Mesenchymal stem cell (in vitro differentiated cells and primary cell): ENCODE results near the gene RASA4.
"Not testable (repeated sequence)": the region's sequence is repeated elsewhere in the genome, so short reads cannot be mapped to it uniquely, and the experiment has no call there.

Source experiments
- DNase-seq: peaks from one replicate; pipeline ENCODE4 v3.0.0-alpha.2; 2013
- H2AFZ ChIP-seq: one replicate; pipeline ENCODE4 v1.6.1; 2013; ENCODE audit warnings: low read depth, mild to moderate bottlenecking, control low read depth, inconsistent platforms, low read length, moderate library complexity
- H2AK5ac ChIP-seq: 2 replicates; pipeline ENCODE4 v1.6.1; 2013; ENCODE audit warnings: low read length, moderate library complexity, mild to moderate bottlenecking, inconsistent platforms; ENCODE audit not compliant: severe bottlenecking
- H2BK120ac ChIP-seq: one replicate; pipeline ENCODE4 v1.6.1; 2013; ENCODE audit warnings: low read depth, mild to moderate bottlenecking, inconsistent platforms, low read length, moderate library complexity
- H2BK12ac ChIP-seq, 2 experiments: one replicate each; pipeline ENCODE4 v1.6.1; 2013; ENCODE audit warnings: inconsistent platforms in 2 of 2, low read length in 2 of 2, mild to moderate bottlenecking in 2 of 2, moderate library complexity in 2 of 2, control low read depth in 1 of 2
- H2BK15ac ChIP-seq: one replicate; pipeline ENCODE4 v1.6.1; 2013; ENCODE audit warnings: mild to moderate bottlenecking, low read depth, inconsistent platforms; ENCODE audit not compliant: poor library complexity, severe bottlenecking
- H2BK5ac ChIP-seq: 2 replicates; pipeline ENCODE4 v1.6.1; 2013; ENCODE audit warnings: low read depth, mild to moderate bottlenecking, low read length, control low read depth, inconsistent platforms; ENCODE audit not compliant: poor library complexity, severe bottlenecking
- H3K14ac ChIP-seq, 2 experiments: one replicate each; pipeline ENCODE4 v1.6.1; 2013; ENCODE audit warnings: inconsistent platforms in 2 of 2, low read length in 2 of 2, control low read depth in 1 of 2, mild to moderate bottlenecking in 1 of 2, moderate library complexity in 1 of 2
- H3K18ac ChIP-seq, 2 experiments: one replicate each; pipeline ENCODE4 v1.6.1; 2013; ENCODE audit warnings: inconsistent platforms in 2 of 2, low read length in 2 of 2, control low read depth in 1 of 2, low read depth in 1 of 2, mild to moderate bottlenecking in 1 of 2
- H3K23ac ChIP-seq, 2 experiments: one replicate each; pipeline ENCODE4 v1.6.1; 2013; ENCODE audit warnings: inconsistent platforms in 2 of 2, low read length in 2 of 2, mild to moderate bottlenecking in 2 of 2, moderate library complexity in 2 of 2, control low read depth in 1 of 2
- H3K27ac ChIP-seq: 2 replicates; pipeline ENCODE4 v1.5.1; 2013; ENCODE audit warnings: mild to moderate bottlenecking, moderate library complexity, low read length, control low read depth, inconsistent platforms; ENCODE audit not compliant: poor library complexity, severe bottlenecking
- H3K27me3 ChIP-seq, 2 experiments: 2 replicates each; pipeline versions ENCODE4 v1.6.1 to v1.7.0; 2013; ENCODE audit warnings: low read length in 2 of 2, mild to moderate bottlenecking in 2 of 2, moderate library complexity in 2 of 2, control low read depth in 1 of 2, inconsistent platforms in 1 of 2; ENCODE audit not compliant: control insufficient read depth in 1 of 2, insufficient read depth in 1 of 2
- H3K36me3 ChIP-seq, 2 experiments: 2 replicates each; pipeline versions ENCODE4 v1.6.1 to v1.7.0; 2013; ENCODE audit warnings: low read length in 2 of 2, control low read depth in 1 of 2, inconsistent platforms in 1 of 2, low read depth in 1 of 2, mild to moderate bottlenecking in 1 of 2; ENCODE audit not compliant: insufficient read depth in 2 of 2, control insufficient read depth in 1 of 2
- H3K4ac ChIP-seq, 2 experiments: one replicate each; pipeline ENCODE4 v1.6.1; 2013; ENCODE audit warnings: inconsistent platforms in 2 of 2, low read length in 2 of 2, mild to moderate bottlenecking in 2 of 2, moderate library complexity in 2 of 2, control low read depth in 1 of 2, low read depth in 1 of 2
- H3K4me1 ChIP-seq: 2 replicates; pipeline ENCODE4 v1.6.1; 2013; ENCODE audit warnings: low read depth, low read length, control low read depth; ENCODE audit not compliant: control insufficient read depth, insufficient read depth
- H3K4me2 ChIP-seq: 2 replicates; pipeline ENCODE4 v1.6.1; 2013; ENCODE audit warnings: low read length, mild to moderate bottlenecking, inconsistent platforms; ENCODE audit not compliant: poor library complexity, severe bottlenecking
- H3K4me3 ChIP-seq, 2 experiments: 2 replicates each; pipeline versions ENCODE4 v1.5.1 to v1.7.0; 2013; ENCODE audit warnings: low read length in 2 of 2, mild to moderate bottlenecking in 2 of 2, control low read depth in 1 of 2, low read depth in 1 of 2; ENCODE audit not compliant: insufficient read depth in 1 of 2
- H3K79me1 ChIP-seq: replicated peaks from 2 replicates; pipeline ENCODE4 v1.6.1; 2013; ENCODE audit warnings: mild to moderate bottlenecking, control low read depth, low read length, inconsistent platforms; ENCODE audit not compliant: poor library complexity, severe bottlenecking
- H3K9ac ChIP-seq: 2 replicates; pipeline ENCODE4 v1.7.0; 2013; ENCODE audit warnings: mild to moderate bottlenecking, low read length, moderate library complexity
- H3K9me3 ChIP-seq: 2 replicates; pipeline ENCODE4 v1.7.0; 2013; ENCODE audit warnings: mild to moderate bottlenecking, low read length; ENCODE audit not compliant: control insufficient read depth
- H4K8ac ChIP-seq: one replicate; pipeline ENCODE4 v1.6.1; 2013; ENCODE audit warnings: inconsistent platforms, mild to moderate bottlenecking, low read length, moderate library complexity
- H4K91ac ChIP-seq: one replicate; pipeline ENCODE4 v1.6.1; 2013; ENCODE audit warnings: mild to moderate bottlenecking, low read length, inconsistent platforms
- WGBS: methylation state at CpG from one replicate; pipeline ENCODE4 v1.1.7; 2013; ENCODE audit warnings: mixed read lengths; 5-methylcytosine and 5-hydroxymethylcytosine counted together

Gene RASA4

DNA sequence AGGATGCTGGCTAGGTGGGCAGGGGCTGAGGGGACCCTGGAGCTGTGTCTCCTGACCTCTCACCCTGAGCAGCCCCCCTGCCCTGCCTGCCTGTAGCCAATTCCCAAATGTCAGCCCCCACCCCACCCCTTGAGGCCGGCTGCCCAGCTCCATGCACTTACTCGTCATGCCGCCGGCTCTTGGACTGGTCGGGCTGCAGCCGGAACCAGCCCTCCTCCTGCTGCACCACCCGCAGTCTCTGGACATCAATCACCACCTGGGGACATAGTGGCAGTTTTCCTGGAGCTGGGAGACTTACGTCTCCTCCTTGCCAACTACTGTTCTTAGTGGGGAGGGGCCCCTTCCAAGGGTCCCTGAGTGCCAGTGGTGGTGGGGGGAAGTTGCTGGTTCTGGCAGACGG lies 16.9 kb downstream of the RASA4 start:
- DNase-seq, H2BK5ac ChIP-seq, H3K18ac ChIP-seq, H2BK15ac ChIP-seq, H3K36me3 ChIP-seq, H4K8ac ChIP-seq, H3K9me3 ChIP-seq, H3K14ac ChIP-seq, H3K27ac ChIP-seq, H3K4me3 ChIP-seq, H2BK120ac ChIP-seq, H3K4me1 ChIP-seq, H4K91ac ChIP-seq, H3K27me3 ChIP-seq, H2BK12ac ChIP-seq, H3K9ac ChIP-seq, H2AFZ ChIP-seq, H3K4ac ChIP-seq, H2AK5ac ChIP-seq, H3K4me2 ChIP-seq, H3K79me1 ChIP-seq, H3K23ac ChIP-seq: not testable (repeated sequence)
- WGBS: no CpG with 5 or more reads among the region's 9 CpGs

DNA sequence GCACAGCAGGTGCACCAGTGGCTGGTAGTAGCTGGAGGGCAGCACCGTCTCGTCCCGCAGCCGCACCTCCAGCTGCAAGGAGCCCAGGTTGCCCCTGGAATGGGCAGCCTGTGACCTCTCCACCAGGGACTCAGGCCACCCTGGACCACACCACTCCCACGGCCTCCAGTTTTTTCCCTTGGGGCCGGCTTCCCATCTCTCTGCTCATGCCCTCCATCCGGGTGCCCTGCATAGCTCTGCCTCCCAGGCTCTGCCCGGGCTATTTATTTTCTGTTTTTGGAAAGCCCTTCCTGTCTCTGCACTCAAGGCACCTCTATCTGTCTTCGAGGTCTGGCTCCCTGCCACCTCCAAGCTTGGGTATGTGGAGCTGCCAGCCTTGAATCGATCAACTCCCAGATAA lies 20.5 kb downstream of the RASA4 start:
- H3K9me3 ChIP-seq, H2BK15ac ChIP-seq, H3K36me3 ChIP-seq, H3K9ac ChIP-seq, H3K4me1 ChIP-seq, H2AK5ac ChIP-seq, H3K4me3 ChIP-seq, H2BK120ac ChIP-seq, H3K79me1 ChIP-seq, H2BK5ac ChIP-seq, H3K27ac ChIP-seq, H3K27me3 ChIP-seq, H2BK12ac ChIP-seq, H3K14ac ChIP-seq, H2AFZ ChIP-seq, H4K91ac ChIP-seq, H3K18ac ChIP-seq, H3K4me2 ChIP-seq, H4K8ac ChIP-seq, H3K23ac ChIP-seq, DNase-seq, H3K4ac ChIP-seq: not testable (repeated sequence)
- 89% methylated on average over 3 of the region's 10 CpGs for WGBS

DNA sequence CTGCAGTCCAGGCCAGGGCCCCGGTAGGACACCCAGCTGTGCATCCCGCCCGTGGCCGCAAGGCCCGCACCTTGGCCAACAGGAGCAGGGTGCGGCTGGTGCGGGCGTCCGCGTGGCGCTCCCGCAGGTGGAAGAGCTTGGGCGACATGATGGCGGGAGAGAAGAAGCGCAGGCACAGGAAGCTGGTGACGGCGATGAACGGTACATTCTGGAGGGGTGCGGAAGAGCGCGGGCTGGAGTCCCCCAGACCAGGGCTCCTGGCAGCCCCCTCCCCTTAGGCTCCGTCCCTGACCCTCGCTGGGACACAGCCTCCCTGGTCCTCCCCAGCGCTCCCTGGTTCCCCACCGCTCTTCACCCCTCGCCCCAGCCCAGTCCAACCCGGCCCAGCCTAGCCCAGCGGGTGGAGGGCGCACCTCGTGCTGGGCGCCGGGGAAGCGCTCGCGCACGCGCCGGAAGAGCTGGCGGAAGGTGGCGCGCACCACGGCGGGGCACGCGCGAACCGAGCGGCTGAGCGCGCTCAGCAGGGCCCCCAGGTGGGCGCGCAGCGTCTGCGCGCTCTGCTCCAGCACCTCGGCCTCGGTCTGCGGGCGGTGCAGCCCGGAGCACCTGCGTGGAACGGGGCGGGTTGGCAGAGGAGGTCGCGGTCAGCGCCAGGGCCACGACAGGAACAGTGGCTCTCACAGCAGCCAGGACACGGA lies 22.8 kb downstream of the RASA4 start:
- not testable (repeated sequence) for H2AFZ ChIP-seq, H2AK5ac ChIP-seq, H3K14ac ChIP-seq, H3K23ac ChIP-seq, H4K91ac ChIP-seq, H2BK15ac ChIP-seq, H3K4me3 ChIP-seq, H3K4me2 ChIP-seq, H2BK12ac ChIP-seq, H3K79me1 ChIP-seq, H2BK5ac ChIP-seq, H3K4ac ChIP-seq, H3K27ac ChIP-seq, H3K36me3 ChIP-seq, H3K27me3 ChIP-seq, H3K4me1 ChIP-seq, H3K18ac ChIP-seq, H2BK120ac ChIP-seq, H3K9ac ChIP-seq, H4K8ac ChIP-seq, H3K9me3 ChIP-seq, DNase-seq
- no CpG with 5 or more reads among the region's 68 CpGs for WGBS

DNA sequence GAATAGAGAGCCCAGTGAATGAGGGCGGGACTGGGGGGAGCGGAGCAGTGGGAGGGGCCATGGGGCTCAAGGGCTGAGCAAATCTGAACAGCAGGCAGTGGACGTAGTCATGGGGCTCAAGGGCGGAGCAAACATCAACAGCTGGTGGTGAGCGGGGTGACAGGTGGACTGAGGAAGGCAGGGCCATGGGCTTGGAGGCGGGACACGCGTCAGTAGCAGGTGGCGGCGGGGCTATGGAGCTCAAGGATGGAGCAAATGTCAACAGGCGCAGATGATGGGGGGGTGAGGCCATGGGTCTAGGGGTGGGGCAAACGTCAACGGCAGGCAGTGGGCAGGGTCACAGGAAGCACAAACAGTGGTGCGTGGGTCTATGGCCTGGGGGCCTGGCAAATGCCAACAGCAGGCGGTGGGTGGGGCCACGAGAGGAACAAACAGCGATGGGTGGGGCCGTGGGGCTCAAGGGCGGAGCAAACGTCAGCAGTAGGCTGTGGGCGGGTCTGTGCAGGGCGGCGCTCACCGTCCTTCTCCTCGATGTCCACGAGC lies 24.0 kb downstream of the RASA4 start:
- not testable (repeated sequence) for H3K4ac ChIP-seq, H4K91ac ChIP-seq, H3K79me1 ChIP-seq, H3K27me3 ChIP-seq, H3K4me2 ChIP-seq, DNase-seq, H2AK5ac ChIP-seq, H2BK15ac ChIP-seq, H2BK12ac ChIP-seq, H3K27ac ChIP-seq, H3K36me3 ChIP-seq, H3K18ac ChIP-seq, H2BK120ac ChIP-seq, H3K14ac ChIP-seq, H2BK5ac ChIP-seq, H3K9me3 ChIP-seq, H4K8ac ChIP-seq, H3K23ac ChIP-seq, H3K4me1 ChIP-seq, H3K9ac ChIP-seq, H3K4me3 ChIP-seq, H2AFZ ChIP-seq
- no CpG with 5 or more reads among the region's 26 CpGs for WGBS
